ENCODE results near the gene S100A12. TPM values are rescaled to one million over a fixed set of nuclear protein-coding genes. Genes with fewer than 3 reads are reported as not detected.
A peak's percentile ranks its signal among the peaks of the same experiment; 100 is the strongest.
"Not testable (repeated sequence)": the region's sequence is repeated elsewhere in the genome, so short reads cannot be mapped to it uniquely, and the experiment has no call there.

S100A12 gene
- total RNA-seq (2014; rRNA removed) (not detected in 2 replicates), Bru-seq, nascent RNA (not detected), BruChase-seq, experiment 1, labeled RNA remaining after a 6-hour chase (not detected), BruChase-seq, experiment 2, labeled RNA remaining after a 2-hour chase (not detected)
- long read RNA-seq: 0 reads

DNA sequence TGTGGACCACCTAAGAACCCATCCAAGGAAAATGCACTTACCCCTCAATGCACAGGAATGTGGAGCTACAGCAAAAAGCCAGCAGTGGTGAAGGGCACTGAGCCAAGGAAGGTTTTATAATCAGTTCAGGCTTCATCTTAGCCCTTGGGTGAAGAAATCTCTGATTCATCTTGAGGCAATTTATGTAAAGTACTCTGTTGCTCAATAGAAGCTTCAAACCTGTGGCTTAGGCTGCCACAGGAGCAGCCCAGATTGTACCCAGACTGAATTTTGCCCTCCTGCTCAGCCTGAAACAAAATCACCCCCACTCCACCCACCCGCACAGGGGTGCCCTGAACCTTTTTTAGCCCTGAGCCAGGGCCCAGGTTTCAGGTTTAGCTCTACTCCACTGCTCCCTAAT, at the start of gene S100A12:
Gene S100A12 (minus strand): TSS at position 111 of the 400 bp plus-strand sequence. CDS start 1,029 bp downstream, outside the sequence.
- POLR2A ChIA-PET (ENCODE audit: unreplicated experiment): no interaction called here
- no TSS peak for BruUV-seq (replicated peaks)
- H3K27me3 ChIP-seq (ENCODE audit: low read length): peaks cover 8% of the 10 kb centered on the region; the same call in 1 of the 2 replicates
- CTCF ChIA-PET: no interaction called here
- no peaks in the 10 kb centered on the region for H3K9me3 ChIP-seq (ENCODE audit: low read length)
- H3K4me2 ChIP-seq (ENCODE audit: low read length): peak within 1 kb of the TSS; percentile 65
- intact Hi-C loops (cut with micrococcal nuclease): no loop called here
- no peaks in the 10 kb centered on the region for H3K9me2 ChIP-seq (replicated peaks; ENCODE audit: low read length)
- no peaks in the 10 kb centered on the region for H4K20me1 ChIP-seq (ENCODE audit: low read length)
- TF ChIP-seq EZH2phosphoT487 (IDR thresholded peaks at IDR 0.05; ENCODE audit: borderline replicate concordance, low read length): no peak
- no peak for TF ChIP-seq EZH2 (IDR thresholded peaks at IDR 0.05; ENCODE audit: low read length, unreplicated experiment)
- TF ChIP-seq, protein P1, sequence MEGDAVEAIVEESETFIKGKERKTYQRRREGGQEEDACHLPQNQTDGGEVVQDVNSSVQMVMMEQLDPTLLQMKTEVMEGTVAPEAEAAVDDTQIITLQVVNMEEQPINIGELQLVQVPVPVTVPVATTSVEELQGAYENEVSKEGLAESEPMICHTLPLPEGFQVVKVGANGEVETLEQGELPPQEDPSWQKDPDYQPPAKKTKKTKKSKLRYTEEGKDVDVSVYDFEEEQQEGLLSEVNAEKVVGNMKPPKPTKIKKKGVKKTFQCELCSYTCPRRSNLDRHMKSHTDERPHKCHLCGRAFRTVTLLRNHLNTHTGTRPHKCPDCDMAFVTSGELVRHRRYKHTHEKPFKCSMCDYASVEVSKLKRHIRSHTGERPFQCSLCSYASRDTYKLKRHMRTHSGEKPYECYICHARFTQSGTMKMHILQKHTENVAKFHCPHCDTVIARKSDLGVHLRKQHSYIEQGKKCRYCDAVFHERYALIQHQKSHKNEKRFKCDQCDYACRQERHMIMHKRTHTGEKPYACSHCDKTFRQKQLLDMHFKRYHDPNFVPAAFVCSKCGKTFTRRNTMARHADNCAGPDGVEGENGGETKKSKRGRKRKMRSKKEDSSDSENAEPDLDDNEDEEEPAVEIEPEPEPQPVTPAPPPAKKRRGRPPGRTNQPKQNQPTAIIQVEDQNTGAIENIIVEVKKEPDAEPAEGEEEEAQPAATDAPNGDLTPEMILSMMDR (conservative IDR thresholded peaks at IDR 0.05; ENCODE audit: low read depth, low read length): no peak
- H3K9ac ChIP-seq (ENCODE audit: low read length): no peak within 1 kb of the TSS
- H3F3A ChIP-seq (ENCODE audit: low read length, unreplicated experiment): no peaks in the 10 kb centered on the region
- no peak within 1 kb of the TSS for H2AFZ ChIP-seq (ENCODE audit: low read length)
- ATAC-seq (peak; percentile 31; the same call in 1 of the 2 replicates), DNase-seq (peak; percentile 98)
- peak within 1 kb of the TSS; percentile 46 for H3K27ac ChIP-seq (ENCODE audit: low read length)
- H3K4me1 ChIP-seq (ENCODE audit: insufficient read depth, low read length): peaks cover 30% of the 10 kb centered on the region
- peak within 1 kb of the TSS; percentile 12; the same call in 1 of the 2 replicates for H3K4me3 ChIP-seq (ENCODE audit: low read length)
- no peaks in the 10 kb centered on the region for H3K36me3 ChIP-seq (ENCODE audit: low read depth, low read length)
- H3K79me2 ChIP-seq (ENCODE audit: low read length): no peaks in the 10 kb centered on the region

DNA sequence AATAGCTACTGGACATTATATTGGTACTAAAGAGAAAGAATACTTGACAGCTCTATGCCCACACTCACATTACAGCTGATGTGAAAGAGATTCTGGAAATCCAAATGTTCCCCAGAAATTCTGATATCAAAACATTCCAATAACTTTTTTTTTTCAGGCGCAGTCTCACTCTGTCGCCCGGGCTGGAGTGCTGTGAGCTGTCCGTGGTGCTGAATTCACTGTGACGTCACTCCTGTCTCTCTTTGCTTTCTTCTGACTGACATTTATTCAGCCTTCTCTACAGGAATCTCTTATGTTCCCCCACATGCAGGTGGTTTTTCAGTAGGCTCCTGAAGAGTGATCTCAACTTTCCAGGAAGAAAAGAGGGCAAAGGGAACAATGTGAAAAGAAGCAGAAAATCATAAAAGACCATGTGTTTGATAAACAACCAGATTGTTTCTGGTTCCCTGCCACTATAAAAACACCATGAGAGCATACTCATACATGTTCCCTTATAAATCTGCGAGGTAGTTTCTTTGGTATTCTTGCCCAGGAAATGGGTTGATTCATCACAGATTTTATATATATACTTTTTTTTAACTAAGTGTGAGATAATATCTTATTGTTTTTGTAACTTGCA, 47.1 kb upstream of the S100A12 start:
- Histone ChIP-seq H3F3A (ENCODE audit: low read length, unreplicated experiment) (no peaks in the 10 kb centered on the region), H3K27me3 (ENCODE audit: low read length) (peaks cover 58% of the 10 kb centered on the region), H3K36me3 (ENCODE audit: low read depth, low read length) (no peaks in the 10 kb centered on the region), H3K4me2 (ENCODE audit: low read length) (no peak overlapping the region), H3K9ac (ENCODE audit: low read length) (no peak overlapping the region), H2AFZ (ENCODE audit: low read length) (no peak overlapping the region), H4K20me1 (ENCODE audit: low read length) (no peaks in the 10 kb centered on the region), H3K4me3 (ENCODE audit: low read length) (no peak overlapping the region), H3K9me2 (replicated peaks; ENCODE audit: low read length) (no peaks in the 10 kb centered on the region), H3K4me1 (ENCODE audit: insufficient read depth, low read length) (no peaks in the 10 kb centered on the region), H3K27ac (ENCODE audit: low read length) (no peak overlapping the region), H3K79me2 (ENCODE audit: low read length) (no peaks in the 10 kb centered on the region), H3K9me3 (ENCODE audit: low read length) (no peaks in the 10 kb centered on the region)
- TF ChIP-seq EZH2 (IDR thresholded peaks at IDR 0.05; ENCODE audit: low read length, unreplicated experiment) (no peak), EZH2phosphoT487 (IDR thresholded peaks at IDR 0.05; ENCODE audit: borderline replicate concordance, low read length) (no peak)
- TF ChIP-seq, protein P1 (conservative IDR thresholded peaks at IDR 0.05; ENCODE audit: low read depth, low read length): no peak
- ChIA-PET CTCF (no interaction called here), POLR2A (ENCODE audit: unreplicated experiment) (no interaction called here)
- intact Hi-C loops (cut with micrococcal nuclease): no loop called here
- DNase-seq (peak; percentile 86), ATAC-seq (peak; percentile 75)
- BruUV-seq (replicated peaks): no TSS peak

DNA sequence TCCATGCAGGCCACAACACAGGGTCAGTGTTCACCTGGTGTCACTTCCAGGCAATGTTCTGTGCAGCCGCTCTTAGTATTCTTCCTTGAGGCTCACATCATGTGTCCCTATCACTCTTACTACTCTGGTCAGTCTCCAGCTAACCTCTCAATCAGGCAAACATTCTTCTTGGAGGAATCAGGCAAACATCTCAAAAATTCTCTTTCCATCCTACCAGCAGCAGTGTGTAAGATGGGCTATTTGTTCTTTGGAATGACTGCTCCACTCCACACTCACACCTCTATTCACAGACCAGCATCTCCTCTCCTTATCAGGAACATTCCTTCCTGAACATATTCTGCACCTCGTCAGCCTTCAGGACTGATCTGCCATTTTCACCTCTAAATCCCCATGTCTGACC, 44.9 kb upstream of the S100A12 start:
- TF ChIP-seq, protein P1 (conservative IDR thresholded peaks at IDR 0.05; ENCODE audit: low read depth, low read length): no peak
- no peak for TF ChIP-seq EZH2phosphoT487 (IDR thresholded peaks at IDR 0.05; ENCODE audit: borderline replicate concordance, low read length)
- no peak for TF ChIP-seq EZH2 (IDR thresholded peaks at IDR 0.05; ENCODE audit: low read length, unreplicated experiment)
- ChIA-PET POLR2A (ENCODE audit: unreplicated experiment) (no interaction called here), CTCF (no interaction called here)
- intact Hi-C loops (cut with micrococcal nuclease): no loop called here
- no peaks in the 10 kb centered on the region for H3K79me2 ChIP-seq (ENCODE audit: low read length)
- no TSS peak for BruUV-seq (replicated peaks)
- H4K20me1 ChIP-seq (ENCODE audit: low read length): no peaks in the 10 kb centered on the region
- no peaks in the 10 kb centered on the region for H3K9me3 ChIP-seq (ENCODE audit: low read length)
- no peaks in the 10 kb centered on the region for H3K36me3 ChIP-seq (ENCODE audit: low read depth, low read length)
- no peak overlapping the region for H2AFZ ChIP-seq (ENCODE audit: low read length)
- no peaks in the 10 kb centered on the region for H3K9me2 ChIP-seq (replicated peaks; ENCODE audit: low read length)
- no peak overlapping the region for H3K9ac ChIP-seq (ENCODE audit: low read length)
- H3F3A ChIP-seq (ENCODE audit: low read length, unreplicated experiment): no peaks in the 10 kb centered on the region
- H3K27me3 ChIP-seq (ENCODE audit: low read length): peaks cover 50% of the 10 kb centered on the region
- DNase-seq: no peak
- H3K4me1 ChIP-seq (ENCODE audit: insufficient read depth, low read length): no peaks in the 10 kb centered on the region
- H3K27ac ChIP-seq (ENCODE audit: low read length): no peak overlapping the region
- no peak overlapping the region for H3K4me2 ChIP-seq (ENCODE audit: low read length)
- ATAC-seq: no peak
- no peak overlapping the region for H3K4me3 ChIP-seq (ENCODE audit: low read length)

DNA sequence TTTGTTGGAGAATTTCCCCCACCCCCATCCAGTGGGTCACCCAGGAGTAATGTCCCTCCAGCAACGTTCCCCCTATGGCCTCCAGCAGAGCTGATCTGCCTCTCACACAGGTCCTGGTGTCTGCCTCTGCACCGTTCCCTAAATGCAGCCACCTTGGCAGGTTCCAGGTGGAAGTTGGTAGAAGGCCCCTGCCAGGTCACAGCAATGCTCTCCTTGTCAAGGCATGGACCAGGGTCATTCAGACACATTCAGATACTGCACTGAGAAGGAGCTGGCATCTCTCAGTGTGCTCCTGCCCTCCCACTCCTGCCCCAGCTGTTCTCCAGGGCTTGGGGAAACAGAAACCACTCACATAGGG, 44.0 kb upstream of the S100A12 start:
- H3K9me3 ChIP-seq (ENCODE audit: low read length); H3K36me3 ChIP-seq (ENCODE audit: low read depth, low read length); H3K4me2 ChIP-seq (ENCODE audit: low read length); ATAC-seq; H3K9ac ChIP-seq (ENCODE audit: low read length); H3K4me3 ChIP-seq (ENCODE audit: low read length); H3F3A ChIP-seq (ENCODE audit: low read length, unreplicated experiment); H3K27ac ChIP-seq (ENCODE audit: low read length); H3K9me2 ChIP-seq (replicated peaks; ENCODE audit: low read length); CTCF ChIA-PET; intact Hi-C loops (cut with micrococcal nuclease); POLR2A ChIA-PET (ENCODE audit: unreplicated experiment); H2AFZ ChIP-seq (ENCODE audit: low read length); H3K4me1 ChIP-seq (ENCODE audit: insufficient read depth, low read length); H3K79me2 ChIP-seq (ENCODE audit: low read length); BruUV-seq (replicated peaks); H4K20me1 ChIP-seq (ENCODE audit: low read length); DNase-seq: not testable (repeated sequence)
- peaks cover 52% of the 10 kb centered on the region for H3K27me3 ChIP-seq (ENCODE audit: low read length)
